Activated gamma-delta T cell treated with anti-CD3 and anti-CD28 coated beads, Interleukin-2, amount 50 U/mL, for 16 hours (primary cell): ENCODE data around the gene ZNF444.
"Not testable (repeated sequence)": the region's sequence is repeated elsewhere in the genome, so short reads cannot be mapped to it uniquely, and the experiment has no call there.

ENCODE experiments used
- DNase-seq: peaks from one replicate; pipeline ENCODE4 v3.0.0-alpha.2; 2020; ENCODE audit warnings: low read depth

ZNF444 gene

GRCh38 chr19:56145698-56146097 lies 4.6 kb downstream of the ZNF444 start:
- DNase-seq, result no peak

- DNase-seq, result no peak
Observed at GRCh38 chr19:56146904-56147303, 5.8 kb downstream of the ZNF444 start.

GRCh38 chr19:56147307-56147706 lies 6.2 kb downstream of the ZNF444 start:
- DNase-seq, result no peak

GRCh38 chr19:56148096-56148495 lies 7.0 kb downstream of the ZNF444 start:
- DNase-seq, result no peak

GRCh38 chr19:56148955-56149655 lies 8.0 kb downstream of the ZNF444 start:
- not testable (repeated sequence) for DNase-seq

GRCh38 chr19:56149656-56150038 lies 8.6 kb downstream of the ZNF444 start:
- no peak for DNase-seq

GRCh38 chr19:56150358-56150757 lies 9.3 kb downstream of the ZNF444 start:
- DNase-seq, result no peak

GRCh38 chr19:56152644-56153043 lies 11.6 kb downstream of the ZNF444 start:
- DNase-seq, result no peak

GRCh38 chr19:56153507-56153906 lies 12.4 kb downstream of the ZNF444 start:
- no peak for DNase-seq

- no peak for DNase-seq
Observed at GRCh38 chr19:56155124-56155687, 14.1 kb downstream of the ZNF444 start.

- no peak for DNase-seq
Observed at GRCh38 chr19:56156768-56157167, 15.7 kb downstream of the ZNF444 start.

GRCh38 chr19:56158170-56158757 lies 17.2 kb downstream of the ZNF444 start:
- DNase-seq, result no peak

GRCh38 chr19:56159009-56159559 lies 18.0 kb downstream of the ZNF444 start:
- DNase-seq, result no peak

GRCh38 chr19:56159622-56160271 lies 18.7 kb downstream of the ZNF444 start:
- no peak for DNase-seq

GRCh38 chr19:56161534-56161933 lies 20.4 kb downstream of the ZNF444 start:
- no peak for DNase-seq

GRCh38 chr19:56162258-56162657 lies 21.2 kb downstream of the ZNF444 start:
- DNase-seq, result no peak

GRCh38 chr19:56163097-56163496 lies 22.0 kb downstream of the ZNF444 start:
- no peak for DNase-seq

GRCh38 chr19:56167064-56167578 lies 26.0 kb downstream of the ZNF444 start:
- DNase-seq, result no peak

- no peak for DNase-seq
Observed at GRCh38 chr19:56170261-56170660, 29.2 kb downstream of the ZNF444 start.

- DNase-seq, result no peak
Observed at GRCh38 chr19:56174086-56174485, 33.0 kb downstream of the ZNF444 start.

GRCh38 chr19:56174550-56174949 lies 33.5 kb downstream of the ZNF444 start:
- DNase-seq, result no peak

- not testable (repeated sequence) for DNase-seq
Observed at GRCh38 chr19:56175861-56176307, 34.8 kb downstream of the ZNF444 start, which contains the start of gene GALP. TSS of gene GALP (plus strand) at chr19:56176008. CDS start at chr19:56177109, 1,101 bp downstream.
